Measurements from ENCODE around the gene CFAP68. TPM values are rescaled to one million over a fixed set of nuclear protein-coding genes. Genes with fewer than 3 reads are reported as not detected.
A peak's percentile ranks its signal among the peaks of the same experiment; 100 is the strongest.

CFAP68 gene
- total and polyA plus RNA-seq, 2 of the 13 experiments (the other 11 are each of a cell fraction or from before 2014, with no cell fraction given) = 22.2 to 25.6 TPM

GRCh38 chr11:111918390-111919256 lies 39.3 kb downstream of the CFAP68 start, which contains the start of gene C11orf52 (continued):
- peak; percentile 94; the same call in 1 of the 2 replicates for TF ChIP-seq FOXO4 (CRISPR knock-in tag; conservative IDR thresholded peaks at IDR 0.05)
- no peak for TF ChIP-seq GZF1 (CRISPR knock-in tag; IDR thresholded peaks at IDR 0.05)
- peak; percentile 34 for TF ChIP-seq ZNF883 (CRISPR knock-in tag; IDR thresholded peaks at IDR 0.05; ENCODE audit: not compliant biosample characterization)
- no peak; the same call in none of the 2 replicates for TF ChIP-seq POLR2AphosphoS5 (IDR thresholded peaks at IDR 0.05; ENCODE audit: low read depth, low read length)
- no peak for TF ChIP-seq CBX2 (IDR thresholded peaks at IDR 0.05; ENCODE audit: low read depth, low read length)
- no peak for TF ChIP-seq CBX2 (CRISPR knock-in tag; IDR thresholded peaks at IDR 0.05; ENCODE audit: low read depth)
- TF ChIP-seq SRY (CRISPR knock-in tag; IDR thresholded peaks at IDR 0.05) = no peak
- peak; percentile 35; the same call in 1 of the 2 replicates for TF ChIP-seq MEF2D (CRISPR knock-in tag; IDR thresholded peaks at IDR 0.05)
- peak; percentile 8; the same call in 1 of the 2 replicates for TF ChIP-seq ZNF556 (CRISPR knock-in tag; IDR thresholded peaks at IDR 0.05; ENCODE audit: borderline replicate concordance)
- no peak for TF ChIP-seq MIER3 (CRISPR knock-in tag; IDR thresholded peaks at IDR 0.05; ENCODE audit: borderline replicate concordance)
- peak; percentile 59; the same call in 1 of the 2 replicates for TF ChIP-seq TAF1 (CRISPR knock-in tag; IDR thresholded peaks at IDR 0.05)
- no peak for TF ChIP-seq ZKSCAN5 (CRISPR knock-in tag; IDR thresholded peaks at IDR 0.05)
- TF ChIP-seq TEAD3 (CRISPR knock-in tag; optimal IDR thresholded peaks at IDR 0.05; ENCODE audit: borderline replicate concordance) = peak; percentile 78
